ENCODE results near the gene MAML2. TPM values are rescaled to one million over a fixed set of nuclear protein-coding genes. Genes with fewer than 3 reads are reported as not detected.

The MAML2 gene
- total RNA-seq, 1 experiment from 2014 or later, result 22.7 TPM

DNA sequence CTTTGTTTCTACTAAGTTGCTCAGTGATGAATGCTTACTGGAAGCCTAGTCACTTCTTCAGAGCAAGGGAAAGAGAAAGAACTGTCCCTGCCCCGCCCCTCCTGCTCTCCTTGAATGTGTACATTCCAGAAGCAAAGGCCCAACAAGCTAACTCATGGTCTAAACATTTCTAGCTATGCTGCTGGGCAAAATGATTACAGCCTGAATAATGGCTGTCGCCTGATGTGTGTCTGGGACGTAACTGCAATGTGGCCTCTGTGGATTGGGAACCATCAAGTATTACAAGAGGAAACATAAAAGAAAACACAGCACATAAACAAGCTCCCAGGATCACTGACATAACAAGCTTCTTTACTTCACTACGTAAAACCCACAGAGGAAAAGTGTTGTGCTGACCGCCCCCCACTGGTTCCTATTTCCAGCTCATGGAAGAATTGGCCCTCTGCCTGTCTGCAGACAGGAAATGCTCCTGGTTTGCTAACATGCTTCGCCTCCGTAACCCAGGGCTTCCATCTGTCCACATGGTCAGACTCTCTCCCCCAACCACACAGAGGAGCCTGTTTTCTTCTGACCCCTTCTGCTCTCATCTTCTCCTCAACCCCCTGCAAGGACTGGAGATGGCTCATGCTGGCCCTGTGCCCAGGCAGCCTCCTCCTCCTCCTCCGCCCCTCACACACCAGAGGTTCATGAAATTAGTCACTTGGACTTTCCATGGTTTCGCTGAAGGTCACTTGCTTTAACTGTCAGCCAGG is 187.2 kb downstream of the MAML2 start:
- TF ChIP-seq CTCF (IDR thresholded peaks at IDR 0.05; ENCODE audit: unreplicated experiment), result no peak

GRCh38 chr11:96154802-96155520 is 188.0 kb downstream of the MAML2 start:
- intact Hi-C loops (cut with micrococcal nuclease; ENCODE audit: unreplicated experiment), result no loop called here
- Mint-ChIP-seq H3K36me3 (ENCODE audit: insufficient read depth, unreplicated experiment) (peaks cover 8% of the 10 kb centered on the region), H3K27ac (ENCODE audit: unreplicated experiment) (peak overlapping the region; percentile 57), H3K27me3 (ENCODE audit: unreplicated experiment) (no peaks in the 10 kb centered on the region), H3K4me1 (ENCODE audit: low read depth, unreplicated experiment) (peaks cover 26% of the 10 kb centered on the region), H3K9me3 (ENCODE audit: low read depth, unreplicated experiment) (no peaks in the 10 kb centered on the region), H3K4me3 (ENCODE audit: low read depth, unreplicated experiment) (no peak overlapping the region)
- DNase-seq, result no peak
- CTCF ChIA-PET, result interaction anchor here (0.6 to 1.3 kb wide), 6 partner anchors 27 to 230 kb away, joined by 3 to 6 read pairs (median 4); no protein-coding TSS in a partner anchor
- BruUV-seq (replicated peaks), result no TSS peak
- TF ChIP-seq CTCF (IDR thresholded peaks at IDR 0.05; ENCODE audit: unreplicated experiment), result no peak

More for the DNA sequence above, 187.2 kb downstream of the MAML2 start:
- H3K36me3 Mint-ChIP-seq (ENCODE audit: insufficient read depth, unreplicated experiment), result peaks cover 8% of the 10 kb centered on the region
- CTCF ChIA-PET, result interaction anchor here (0.6 to 1.3 kb wide), 9 partner anchors 12 to 231 kb away, joined by 3 to 6 read pairs (median 4); no protein-coding TSS in a partner anchor
- intact Hi-C loops (cut with micrococcal nuclease; ENCODE audit: unreplicated experiment), result no loop called here
- H3K4me3 Mint-ChIP-seq (ENCODE audit: low read depth, unreplicated experiment), result peak overlapping the region; percentile 50
- BruUV-seq (replicated peaks), result no TSS peak
- no peaks in the 10 kb centered on the region for H3K27me3 Mint-ChIP-seq (ENCODE audit: unreplicated experiment)
- H3K27ac Mint-ChIP-seq (ENCODE audit: unreplicated experiment), result peak overlapping the region; percentile 77
- peak; percentile 23 for DNase-seq
- H3K9me3 Mint-ChIP-seq (ENCODE audit: low read depth, unreplicated experiment), result no peaks in the 10 kb centered on the region
- peaks cover 26% of the 10 kb centered on the region for H3K4me1 Mint-ChIP-seq (ENCODE audit: low read depth, unreplicated experiment)

DNA sequence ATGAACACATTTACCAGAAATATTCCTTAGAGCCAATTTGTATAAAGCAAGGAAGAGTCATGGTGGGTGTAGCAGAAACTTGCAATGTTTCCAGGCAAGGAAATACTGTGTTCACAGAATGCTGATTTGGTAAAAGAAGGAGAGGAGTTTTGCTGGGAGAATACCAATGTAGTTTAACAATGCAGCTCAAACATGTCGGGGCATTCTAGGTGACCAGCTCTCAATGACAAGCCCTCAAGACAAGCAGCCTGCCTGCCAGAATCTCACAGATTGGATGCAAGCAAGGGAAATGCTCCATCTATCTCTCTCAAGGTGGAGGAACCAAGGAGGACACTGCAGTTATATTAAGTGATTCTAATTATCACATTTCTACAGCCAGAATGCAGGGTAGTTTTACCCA is 190.4 kb downstream of the MAML2 start:
- H3K4me1 Mint-ChIP-seq (ENCODE audit: low read depth, unreplicated experiment), result peaks cover 34% of the 10 kb centered on the region
- no peak for DNase-seq
- no TSS peak for BruUV-seq (replicated peaks)
- H3K27me3 Mint-ChIP-seq (ENCODE audit: unreplicated experiment), result no peaks in the 10 kb centered on the region
- no peak overlapping the region for H3K27ac Mint-ChIP-seq (ENCODE audit: unreplicated experiment)
- CTCF ChIA-PET, result no interaction called here
- H3K4me3 Mint-ChIP-seq (ENCODE audit: low read depth, unreplicated experiment), result no peak overlapping the region
- TF ChIP-seq CTCF (IDR thresholded peaks at IDR 0.05; ENCODE audit: unreplicated experiment), result no peak
- intact Hi-C loops (cut with micrococcal nuclease; ENCODE audit: unreplicated experiment), result no loop called here
- no peaks in the 10 kb centered on the region for H3K9me3 Mint-ChIP-seq (ENCODE audit: low read depth, unreplicated experiment)
- peaks cover 8% of the 10 kb centered on the region for H3K36me3 Mint-ChIP-seq (ENCODE audit: insufficient read depth, unreplicated experiment)

DNA sequence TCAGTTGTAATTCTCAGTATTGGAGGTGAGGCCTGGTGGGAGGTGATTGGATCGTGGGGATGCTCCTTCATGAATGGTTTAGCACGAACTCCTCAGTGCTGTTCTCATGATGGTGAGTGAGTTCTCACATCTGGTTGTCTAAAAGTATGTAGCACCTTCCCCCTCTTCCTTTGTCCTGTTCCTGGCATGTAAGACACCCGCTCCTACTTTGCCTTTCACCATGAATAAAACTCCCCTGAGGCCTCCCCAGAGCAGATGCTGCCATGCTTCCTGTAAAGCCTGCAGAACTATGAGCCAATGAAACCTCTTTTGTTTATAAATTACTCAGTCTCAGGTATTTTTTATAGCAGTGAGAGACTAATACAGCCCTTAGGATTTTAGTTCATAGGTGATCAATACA is 191.5 kb downstream of the MAML2 start:
- BruUV-seq (replicated peaks), result no TSS peak
- no peak overlapping the region for H3K4me3 Mint-ChIP-seq (ENCODE audit: low read depth, unreplicated experiment)
- no peak for TF ChIP-seq CTCF (IDR thresholded peaks at IDR 0.05; ENCODE audit: unreplicated experiment)
- H3K27ac Mint-ChIP-seq (ENCODE audit: unreplicated experiment), result no peak overlapping the region
- intact Hi-C loops (cut with micrococcal nuclease; ENCODE audit: unreplicated experiment), result no loop called here
- H3K36me3 Mint-ChIP-seq (ENCODE audit: insufficient read depth, unreplicated experiment), result peaks cover 7% of the 10 kb centered on the region
- H3K27me3 Mint-ChIP-seq (ENCODE audit: unreplicated experiment), result no peaks in the 10 kb centered on the region
- peaks cover 28% of the 10 kb centered on the region for H3K4me1 Mint-ChIP-seq (ENCODE audit: low read depth, unreplicated experiment)
- no peaks in the 10 kb centered on the region for H3K9me3 Mint-ChIP-seq (ENCODE audit: low read depth, unreplicated experiment)
- CTCF ChIA-PET, result no interaction called here
- no peak for DNase-seq

Measured in Calu3 (cell line).